Mesendoderm (in vitro differentiated cells): ENCODE data around the gene CKMT1A. TPM values are rescaled to one million over a fixed set of nuclear protein-coding genes. Genes with fewer than 3 reads are reported as not detected.
"Not testable (repeated sequence)": the region's sequence is repeated elsewhere in the genome, so short reads cannot be mapped to it uniquely, and the experiment has no call there.

Source experiments
- DNase-seq: peaks from one replicate; pipeline ENCODE4 v3.0.0; 2013
- H2AK5ac ChIP-seq: 2 replicates; pipeline ENCODE4 v1.6.1; 2013; ENCODE audit warnings: low read length, inconsistent platforms
- H2BK120ac ChIP-seq: 2 replicates; pipeline ENCODE4 v1.6.1; 2013; ENCODE audit warnings: low read depth, mild to moderate bottlenecking, low read length, moderate library complexity, mixed read lengths
- H2BK15ac ChIP-seq: replicated peaks from 2 replicates; pipeline ENCODE4 v1.6.1; 2013; ENCODE audit warnings: low read depth, mild to moderate bottlenecking, moderate library complexity
- H2BK5ac ChIP-seq: 2 replicates; pipeline ENCODE4 v1.6.1; 2013; ENCODE audit warnings: low read length, inconsistent platforms
- H3K18ac ChIP-seq: 2 replicates; pipeline ENCODE4 v1.6.1; 2013; ENCODE audit warnings: mild to moderate bottlenecking, low read length, mixed read lengths
- H3K23ac ChIP-seq: one replicate; pipeline ENCODE4 v1.6.1; 2013; ENCODE audit warnings: low read length
- H3K27ac ChIP-seq: 2 replicates; pipeline ENCODE4 v1.5.1; 2013; ENCODE audit warnings: low read depth, mild to moderate bottlenecking, inconsistent platforms, low read length, moderate library complexity
- H3K27me3 ChIP-seq: 2 replicates; pipeline ENCODE4 v1.6.1; 2013; ENCODE audit warnings: low read length, control low read depth, mild to moderate bottlenecking, inconsistent platforms; ENCODE audit not compliant: insufficient read depth, poor library complexity
- H3K36me3 ChIP-seq: 2 replicates; pipeline ENCODE4 v1.6.1; 2013; ENCODE audit warnings: low read length, inconsistent platforms; ENCODE audit not compliant: control insufficient read depth, insufficient read depth
- H3K4ac ChIP-seq: one replicate; pipeline ENCODE4 v1.6.1; 2013; ENCODE audit warnings: low read depth, mild to moderate bottlenecking, low read length, moderate library complexity
- H3K4me1 ChIP-seq: 2 replicates; pipeline ENCODE4 v1.6.1; 2013; ENCODE audit warnings: low read depth, low read length, inconsistent platforms; ENCODE audit not compliant: control insufficient read depth
- H3K4me2 ChIP-seq: 2 replicates; pipeline ENCODE4 v1.6.1; 2013; ENCODE audit warnings: low read length
- H3K4me3 ChIP-seq: 2 replicates; pipeline ENCODE4 v1.5.1; 2013; ENCODE audit warnings: mild to moderate bottlenecking, low read length
- H3K56ac ChIP-seq: one replicate; pipeline ENCODE4 v1.6.1; 2013; ENCODE audit warnings: low read length
- H3K79me1 ChIP-seq: 2 replicates; pipeline ENCODE4 v1.6.1; 2013; ENCODE audit warnings: low read length, inconsistent platforms
- H3K79me2 ChIP-seq: 2 replicates; pipeline ENCODE4 v1.6.1; 2013; ENCODE audit warnings: mild to moderate bottlenecking, low read length; ENCODE audit not compliant: control insufficient read depth, insufficient read depth
- H3K9ac ChIP-seq: 2 replicates; pipeline ENCODE4 v1.6.1; 2013; ENCODE audit warnings: low read length, inconsistent platforms
- H4K5ac ChIP-seq: one replicate; pipeline ENCODE4 v1.6.1; 2013; ENCODE audit warnings: low read length
- H4K8ac ChIP-seq: one replicate; pipeline ENCODE4 v1.6.1; 2013; ENCODE audit warnings: low read depth, mild to moderate bottlenecking, control low read depth, low read length, moderate library complexity
- WGBS: extraction: QIAGEN DNeasy Blood & Tissue Kit; methylation state at CpG from one replicate; pipeline ENCODE4 v1.1.7; 2013; ENCODE audit warnings: low lambda C conversion rate, missing lambda C conversion rate; ENCODE audit not compliant: insufficient coverage; ENCODE audit errors: extremely low coverage; 5-methylcytosine and 5-hydroxymethylcytosine counted together
- small RNA-seq: library from polyadenylated mRNA; stranded (forward); fragments of <200 nt; extraction: miRNeasy Mini kit (QIAGEN cat#:217004); gene quantifications from one replicate; pipeline ENCODE3, GENCODE V24; 2013; ENCODE audit not compliant: insufficient read depth

CKMT1A gene

DNA sequence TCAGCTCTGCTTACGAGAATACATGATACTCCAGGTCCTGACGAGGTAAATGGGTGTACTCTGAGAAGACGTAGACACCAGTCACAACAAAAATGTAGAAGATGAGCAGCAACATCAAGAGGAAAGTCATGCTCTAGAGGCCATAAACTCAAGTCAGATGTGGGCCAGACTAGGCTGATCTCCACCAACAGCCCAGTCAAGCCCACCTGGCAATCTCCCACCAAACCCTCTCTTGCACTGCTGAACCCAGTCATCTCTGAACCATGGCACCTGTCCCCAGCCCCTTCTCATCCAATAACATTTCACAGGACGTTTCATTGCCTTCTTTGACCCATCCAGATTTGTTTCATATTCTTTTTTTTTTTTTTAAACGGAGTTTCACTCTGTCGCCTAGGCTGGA lies 41.8 kb downstream of the CKMT1A start:
- no peak overlapping the region for H3K9ac ChIP-seq
- H2BK5ac ChIP-seq = no peak overlapping the region
- DNase-seq = no peak
- H3K36me3 ChIP-seq = no peaks in the 10 kb centered on the region
- H2BK120ac ChIP-seq = no peak overlapping the region
- H4K5ac ChIP-seq = no peak overlapping the region
- H3K79me2 ChIP-seq = no peaks in the 10 kb centered on the region
- H3K18ac ChIP-seq = no peak overlapping the region
- H3K23ac ChIP-seq = no peak overlapping the region
- no CpG with 5 or more reads among the region's 6 CpGs for WGBS
- no peaks in the 10 kb centered on the region for H3K79me1 ChIP-seq
- no peaks in the 10 kb centered on the region for H3K4me1 ChIP-seq
- H4K8ac ChIP-seq = no peak overlapping the region
- H3K4ac ChIP-seq = no peak overlapping the region
- no peak overlapping the region for H3K56ac ChIP-seq
- H2AK5ac ChIP-seq = no peak overlapping the region
- H3K4me3 ChIP-seq = no peak overlapping the region
- no peak overlapping the region for H3K4me2 ChIP-seq
- no peak overlapping the region for H3K27ac ChIP-seq
- no peaks in the 10 kb centered on the region for H3K27me3 ChIP-seq
- H2BK15ac ChIP-seq = no peak overlapping the region

DNA sequence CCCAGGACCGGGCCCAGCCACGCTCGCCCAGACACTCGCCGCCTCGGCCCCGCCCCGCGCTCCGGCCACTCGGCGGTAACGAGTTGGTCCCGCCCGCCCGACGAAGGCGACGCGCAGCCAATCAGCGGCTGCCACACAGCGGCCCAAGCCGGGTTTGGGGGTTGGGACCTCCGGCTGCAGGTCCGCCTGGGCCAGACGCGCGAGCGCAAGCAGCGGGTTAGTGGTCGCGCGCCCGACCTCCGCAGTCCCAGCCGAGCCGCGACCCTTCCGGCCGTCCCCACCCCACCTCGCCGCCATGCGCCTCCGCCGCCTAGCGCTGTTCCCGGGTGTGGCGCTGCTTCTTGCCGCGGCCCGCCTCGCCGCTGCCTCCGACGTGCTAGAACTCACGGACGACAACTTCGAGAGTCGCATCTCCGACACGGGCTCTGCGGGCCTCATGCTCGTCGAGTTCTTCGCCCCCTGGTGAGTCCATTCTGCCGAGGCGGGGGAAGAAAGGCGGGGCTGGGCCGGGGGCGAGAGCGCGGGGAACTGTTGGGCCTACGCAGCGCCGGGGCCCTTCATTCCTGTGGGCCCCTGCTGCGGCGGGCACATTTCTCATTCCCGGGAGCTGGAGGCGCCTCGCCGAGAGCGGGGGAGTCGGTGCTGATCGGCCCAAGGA lies 52.7 kb downstream of the CKMT1A start, which contains the start of gene PDIA3:
TSS of gene PDIA3 (plus strand) at position 194 of the 658 bp plus-strand sequence. CDS start at position 296, 102 bp downstream.
- H3K36me3 ChIP-seq, H3K23ac ChIP-seq, H2BK5ac ChIP-seq, H2BK15ac ChIP-seq, H3K27me3 ChIP-seq, H2BK120ac ChIP-seq, H2AK5ac ChIP-seq, H3K79me1 ChIP-seq, H3K4me1 ChIP-seq, H4K5ac ChIP-seq: not testable (repeated sequence)
- Histone ChIP-seq H3K18ac (peak within 1 kb of the TSS; percentile 97), H3K79me2 (peaks cover 41% of the 10 kb centered on the region), H3K4ac (peak within 1 kb of the TSS; percentile 97), H3K9ac (peak within 1 kb of the TSS; percentile 88), H3K56ac (peak within 1 kb of the TSS; percentile 92), H3K4me3 (peak within 1 kb of the TSS; percentile 46), H4K8ac (peak within 1 kb of the TSS; percentile 98), H3K27ac (peak within 1 kb of the TSS; percentile 94), H3K4me2 (peak within 1 kb of the TSS; percentile 14)
- peak; percentile 97 for DNase-seq
- no CpG with 5 or more reads among the region's 84 CpGs for whole genome bisulfite sequencing

DNA sequence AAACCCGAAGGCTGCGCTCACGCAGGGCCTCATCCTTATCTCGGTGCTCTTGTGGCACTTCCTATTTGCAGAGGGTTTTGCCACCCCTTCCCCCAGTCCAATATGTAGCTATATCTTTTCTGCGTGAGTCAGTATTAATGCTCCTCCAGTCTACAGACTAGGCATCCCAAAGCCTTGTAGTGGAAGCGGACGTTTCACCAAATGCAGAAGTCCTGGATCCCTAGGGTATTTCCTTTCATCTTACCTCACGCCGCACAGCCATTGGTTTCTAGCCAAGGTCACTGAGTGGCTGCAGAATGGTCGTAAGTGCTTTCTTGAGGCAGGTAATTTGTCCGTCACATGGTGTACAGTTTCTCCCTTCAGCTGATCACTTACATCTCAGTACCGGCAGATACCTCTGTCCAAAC lies 53.2 kb downstream of the CKMT1A start:
- H2BK15ac ChIP-seq = not testable (repeated sequence)
- DNase-seq = peak; percentile 28

GRCh38 chr15:43748376-43748775 lies 54.7 kb downstream of the CKMT1A start:
- H3K18ac ChIP-seq = no peak overlapping the region
- DNase-seq = no peak
- H3K79me2 ChIP-seq = peaks cover 60% of the 10 kb centered on the region
- no peak overlapping the region for H3K4me2 ChIP-seq
- no peak overlapping the region for H2BK5ac ChIP-seq
- H3K4ac ChIP-seq = no peak overlapping the region
- no CpG with 5 or more reads among the region's 3 CpGs for WGBS
- no peak overlapping the region for H3K23ac ChIP-seq
- H4K8ac ChIP-seq = no peak overlapping the region
- no peak overlapping the region for H4K5ac ChIP-seq
- no peak overlapping the region for H3K9ac ChIP-seq
- peaks cover 3% of the 10 kb centered on the region for H3K79me1 ChIP-seq
- peaks cover 4% of the 10 kb centered on the region for H3K4me1 ChIP-seq
- no peak overlapping the region for H3K4me3 ChIP-seq
- H3K27ac ChIP-seq = no peak overlapping the region
- H2BK120ac ChIP-seq = no peak overlapping the region
- no peak overlapping the region for H2AK5ac ChIP-seq
- H2BK15ac ChIP-seq = no peak overlapping the region
- H3K27me3 ChIP-seq = no peaks in the 10 kb centered on the region
- H3K36me3 ChIP-seq = no peaks in the 10 kb centered on the region
- H3K56ac ChIP-seq = peak overlapping the region; percentile 42

More for the DNA sequence above, 53.2 kb downstream of the CKMT1A start:
- WGBS = no CpG with 5 or more reads among the region's 12 CpGs
- Histone ChIP-seq H3K56ac (peak overlapping the region; percentile 92), H3K18ac (peak overlapping the region; percentile 97), H3K4me3 (peak overlapping the region; percentile 46), H3K27ac (peak overlapping the region; percentile 94), H3K79me2 (peaks cover 47% of the 10 kb centered on the region), H3K4ac (peak overlapping the region; percentile 88), H3K4me2 (peak overlapping the region; percentile 14), H3K9ac (peak overlapping the region; percentile 88)
- H3K79me1 ChIP-seq, H3K4me1 ChIP-seq, H4K8ac ChIP-seq, H2BK5ac ChIP-seq, H2BK120ac ChIP-seq, H3K27me3 ChIP-seq, H4K5ac ChIP-seq, H2AK5ac ChIP-seq, H3K36me3 ChIP-seq, H3K23ac ChIP-seq: not testable (repeated sequence)

Small RNA genes within 50 kb of the gene (small RNA-seq; reads per million reads assigned to genes)
- gene PDIA3P2 (not detected), gene RNU6-353P (not detected), gene RNU6-354P (not detected)
